Kidney glomerular epithelial cell (primary cell): ENCODE measurements around the gene RIPOR3.
"Not testable (repeated sequence)": the region's sequence is repeated elsewhere in the genome, so short reads cannot be mapped to it uniquely, and the experiment has no call there.

Experiments
- DNase-seq: peaks from one replicate; lab custom pipeline; 2025; lab: John Stamatoyannopoulos, UW

Gene RIPOR3

GRCh38 chr20:50574586-50574985, 116.8 kb downstream of the RIPOR3 start:
- DNase-seq: no peak

DNA sequence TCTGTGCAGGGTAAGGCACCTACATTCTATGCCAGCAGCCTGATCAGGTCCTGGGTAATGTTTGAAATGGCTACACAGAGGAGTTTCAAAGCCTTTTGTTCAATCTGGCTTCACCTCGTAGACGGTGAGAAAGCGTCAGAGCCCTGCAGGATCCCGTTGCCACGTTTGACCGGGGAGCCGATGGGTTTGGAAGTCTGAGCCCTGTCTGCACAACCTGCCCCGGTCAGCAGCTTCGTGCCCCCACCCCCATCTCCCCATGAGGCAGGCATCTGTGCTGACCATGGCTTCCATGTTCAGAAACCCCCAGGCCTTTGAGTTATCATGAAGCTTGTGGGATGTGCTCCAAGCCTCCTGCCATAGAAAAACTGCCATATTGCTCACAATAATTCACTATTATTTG, 117.2 kb downstream of the RIPOR3 start:
- no peak for DNase-seq

GRCh38 chr20:50572938-50573777, 118.2 kb downstream of the RIPOR3 start:
- no peak for DNase-seq

DNA sequence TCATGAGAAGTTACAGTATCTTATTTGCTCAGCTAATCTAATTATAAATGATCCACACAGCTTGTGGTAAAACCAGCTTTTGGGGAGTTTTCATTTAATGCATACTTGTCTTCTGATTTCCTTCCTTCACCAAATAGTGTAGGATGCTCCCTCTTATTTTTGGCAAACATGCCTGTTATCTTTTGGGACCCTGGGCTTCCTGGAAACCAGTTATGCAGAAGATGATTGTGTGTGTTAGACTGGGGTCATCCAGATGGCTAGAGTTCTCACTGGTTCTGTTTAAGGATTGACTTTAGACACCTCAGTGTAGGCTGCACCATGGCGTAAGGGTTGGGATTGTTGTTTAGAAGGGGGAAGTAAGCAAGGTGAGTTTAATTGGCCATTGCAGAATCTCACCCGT, 119.9 kb downstream of the RIPOR3 start:
- DNase-seq: no peak

GRCh38 chr20:50569864-50570836, 121.2 kb downstream of the RIPOR3 start:
- peak; percentile 8 for DNase-seq

DNA sequence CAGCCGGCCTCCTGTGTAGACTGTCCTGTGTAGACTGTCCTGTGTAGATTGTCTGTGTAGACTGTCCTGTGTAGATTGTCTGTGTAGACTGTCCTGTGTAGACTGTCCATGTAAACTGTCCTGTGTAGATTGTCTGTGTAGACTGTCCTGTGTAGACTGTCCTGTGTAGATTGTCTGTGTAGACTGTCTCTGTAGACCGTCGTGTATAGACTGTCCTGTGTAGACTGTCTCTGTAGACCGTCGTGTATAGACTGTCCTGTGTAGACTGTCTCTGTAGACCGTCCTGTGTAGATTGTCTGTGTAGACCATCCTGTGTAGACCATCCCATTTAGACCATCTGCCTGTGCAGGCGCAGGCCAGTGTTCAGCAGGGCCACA, 121.9 kb downstream of the RIPOR3 start:
- not testable (repeated sequence) for DNase-seq

DNA sequence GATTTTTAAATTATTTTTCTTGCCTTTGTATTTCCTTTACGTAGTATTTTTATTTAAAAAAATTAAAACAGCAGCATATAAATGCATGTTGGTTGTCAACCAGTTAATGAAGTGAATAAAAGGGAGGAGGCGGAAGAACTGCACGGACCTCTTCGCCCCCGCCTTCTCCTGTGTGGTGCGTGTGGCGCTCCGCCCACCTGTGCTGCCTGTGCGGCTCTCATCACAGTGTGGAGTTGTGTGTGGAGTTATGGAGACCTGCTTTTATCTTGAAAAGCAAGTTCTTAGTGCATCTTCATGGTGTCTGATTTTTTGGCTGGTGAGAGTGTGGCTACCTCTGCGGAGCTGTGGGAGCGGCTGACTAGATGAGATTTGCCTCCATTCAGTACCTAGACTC, 122.8 kb downstream of the RIPOR3 start:
- no peak for DNase-seq

DNA sequence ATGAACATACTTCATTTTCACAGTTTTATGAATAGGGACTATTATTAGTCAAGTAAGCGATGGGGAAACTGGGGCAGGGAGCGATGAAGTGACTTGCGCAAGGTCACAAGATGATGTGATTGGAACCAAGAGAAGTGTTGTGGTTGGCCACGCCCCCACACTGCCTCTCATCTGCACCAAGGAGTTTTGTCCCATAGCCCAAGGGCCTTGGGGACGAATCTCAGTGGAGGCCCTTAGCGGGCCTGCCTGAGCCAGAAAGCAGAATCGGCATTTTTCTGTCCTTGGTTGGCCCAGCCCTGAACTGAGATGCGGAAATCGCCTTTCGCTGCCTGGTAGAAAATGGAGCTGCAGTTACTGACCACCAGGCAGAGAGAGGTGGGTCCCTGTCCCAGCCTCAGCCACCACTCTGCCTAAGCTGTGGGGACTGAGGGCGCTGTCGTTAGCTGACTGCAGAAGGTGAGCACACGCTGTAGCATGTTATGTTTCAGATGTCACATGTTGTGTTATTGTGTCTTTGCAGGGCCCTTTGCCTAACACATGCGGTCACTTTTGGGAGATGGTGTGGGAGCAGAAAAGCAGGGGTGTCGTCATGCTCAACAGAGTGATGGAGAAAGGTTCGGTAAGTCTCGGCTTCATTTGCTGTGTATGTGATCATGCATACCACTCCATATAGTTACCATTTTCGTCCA, 123.3 kb downstream of the RIPOR3 start:
- DNase-seq: no peak

DNA sequence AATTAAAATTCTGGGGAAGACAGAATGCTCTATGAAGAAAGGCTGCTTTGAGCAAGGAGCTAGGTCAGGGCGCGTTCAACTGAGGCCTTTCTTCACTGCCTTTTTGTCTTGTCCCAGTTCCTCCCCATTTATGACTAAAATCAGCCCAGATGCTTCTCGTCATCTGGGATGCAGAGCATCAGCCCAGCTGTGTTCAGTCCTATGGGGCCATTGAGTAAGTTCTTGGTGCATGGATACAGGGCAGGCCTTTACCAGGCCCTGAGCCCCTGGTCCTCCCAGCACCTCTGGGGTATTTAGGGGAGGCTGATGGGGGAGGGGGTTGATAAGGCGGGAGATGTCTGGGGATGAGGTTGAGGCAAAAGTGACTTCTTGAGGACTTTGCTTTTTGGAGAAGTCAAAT, 125.5 kb downstream of the RIPOR3 start:
- DNase-seq: no peak

GRCh38 chr20:50565383-50565782, 126.0 kb downstream of the RIPOR3 start:
- DNase-seq: no peak

- DNase-seq: no peak
These were observed 128.0 kb downstream of the RIPOR3 start for GRCh38 chr20:50563133-50563944.

- DNase-seq: no peak
These were observed 129.1 kb downstream of the RIPOR3 start for GRCh38 chr20:50562262-50562701.

DNA sequence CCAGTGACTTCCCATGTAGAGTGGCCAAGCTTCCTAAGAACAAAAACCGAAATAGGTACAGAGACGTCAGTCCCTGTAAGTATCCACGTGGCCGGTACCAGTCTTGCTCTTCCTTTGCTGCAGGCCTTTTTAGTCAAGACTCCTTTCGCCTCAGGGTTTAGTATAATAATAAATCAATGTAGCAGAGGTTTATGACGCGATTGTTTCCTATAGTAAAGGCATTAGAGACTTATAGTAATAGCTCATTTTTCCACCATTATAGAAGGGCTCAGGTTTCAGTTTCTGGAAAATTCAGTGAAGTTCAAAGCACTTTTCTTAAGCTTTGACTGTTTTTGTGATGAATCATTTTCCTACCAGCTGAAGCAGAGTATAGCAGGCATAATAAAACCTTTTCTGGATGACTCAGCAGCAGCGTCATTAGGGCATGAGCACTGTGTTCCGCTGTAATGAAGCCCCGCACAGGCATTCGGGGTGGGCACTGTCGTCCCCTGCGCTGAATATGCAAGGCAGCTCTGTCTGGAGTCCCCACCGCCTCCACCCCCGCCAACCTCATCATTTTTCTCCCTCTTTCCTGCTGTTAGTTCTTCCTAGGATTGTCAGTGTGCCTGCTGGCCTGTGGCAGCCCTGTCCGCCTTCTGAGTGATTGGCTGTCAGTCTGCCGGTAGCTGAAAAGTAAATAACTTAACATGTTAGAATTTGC, 129.8 kb downstream of the RIPOR3 start:
- peak; percentile 95 for DNase-seq

DNA sequence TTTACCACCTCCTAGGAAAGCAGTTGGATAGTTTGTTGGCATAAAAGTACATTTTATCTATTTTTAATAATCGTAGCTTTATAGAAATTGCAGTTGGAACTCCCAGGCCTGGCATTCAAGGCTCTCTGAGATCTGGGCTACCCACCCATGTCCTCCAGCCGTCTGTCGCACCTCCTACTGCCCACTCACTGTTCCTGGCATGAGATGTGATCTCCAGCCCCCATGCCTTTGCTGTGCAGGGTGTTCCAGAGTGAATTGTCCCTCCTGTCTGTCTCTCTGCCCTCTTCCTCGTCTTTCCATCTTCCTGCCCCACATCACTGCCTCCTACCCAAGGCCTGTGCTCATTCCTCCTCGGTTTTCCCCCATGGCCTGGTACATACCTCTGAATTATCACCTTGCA, 130.5 kb downstream of the RIPOR3 start:
- DNase-seq: no peak

DNA sequence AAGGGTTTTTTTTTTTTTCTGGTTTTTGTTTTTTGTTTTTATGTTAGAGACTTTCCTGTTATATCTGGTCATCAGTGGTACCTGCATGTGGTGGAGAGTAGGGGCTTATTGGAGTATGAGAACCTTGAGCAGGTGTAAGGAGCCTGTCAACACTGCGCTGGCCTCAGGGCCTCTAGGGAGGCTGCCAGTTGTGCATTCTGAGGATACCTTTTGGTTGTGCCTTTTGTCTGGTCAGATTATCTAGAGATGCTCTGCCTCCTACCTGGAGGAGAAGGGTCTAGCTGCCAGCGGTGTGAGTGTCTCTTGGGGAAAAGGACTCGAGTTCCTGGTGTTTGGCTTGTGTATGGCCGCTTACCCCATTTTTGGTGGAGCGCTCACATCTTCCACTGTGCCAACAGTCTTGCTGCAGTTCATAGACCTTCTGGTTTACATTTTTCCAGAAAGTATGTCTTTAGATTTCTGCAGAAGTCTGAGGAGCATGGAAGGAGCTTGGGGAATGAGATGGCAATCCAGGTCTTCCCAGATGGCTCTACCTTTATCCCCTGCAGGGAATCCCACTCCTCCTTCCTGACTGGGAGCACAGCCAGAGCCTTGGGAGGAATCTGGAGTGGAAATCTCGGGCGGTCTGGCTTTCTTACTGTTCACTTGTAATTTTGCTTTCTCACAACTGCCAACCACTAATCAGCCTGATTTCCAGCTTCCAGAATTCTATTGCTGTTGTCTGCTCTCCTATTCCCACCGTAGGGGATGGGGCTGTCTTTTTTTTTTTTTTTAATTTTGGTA, 131.3 kb downstream of the RIPOR3 start:
- DNase-seq: no peak

DNA sequence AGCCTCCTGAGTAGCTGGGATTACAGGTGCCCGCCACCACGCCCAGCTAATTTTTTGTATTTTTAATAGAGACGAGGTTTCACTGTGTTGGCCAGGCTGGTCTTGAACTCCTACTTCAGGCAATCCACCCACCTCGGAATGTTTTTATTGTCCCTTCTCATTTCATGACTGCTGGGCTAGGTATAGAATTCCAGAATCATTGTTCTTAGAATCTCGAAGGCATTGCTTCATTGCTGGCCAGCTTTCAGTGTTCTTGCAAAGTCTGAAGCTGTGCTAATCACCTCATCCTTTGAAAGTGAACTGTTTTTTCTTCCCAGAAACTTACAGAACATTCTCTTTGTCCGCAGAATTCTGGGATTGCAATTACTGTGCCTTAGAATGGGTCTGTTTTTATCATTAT, 132.2 kb downstream of the RIPOR3 start:
- DNase-seq: no peak

GRCh38 chr20:50558483-50558925, 132.8 kb downstream of the RIPOR3 start:
- peak; percentile 87 for DNase-seq

GRCh38 chr20:50557549-50558134, 133.7 kb downstream of the RIPOR3 start:
- DNase-seq: no peak

GRCh38 chr20:50555662-50556061, 135.7 kb downstream of the RIPOR3 start:
- no peak for DNase-seq
